A673 (cell line): ENCODE measurements around the gene ATG7. TPM values are rescaled to one million over a fixed set of nuclear protein-coding genes. Genes with fewer than 3 reads are reported as not detected.

Experiments
- BruUV-seq: library from RNA; stranded (reverse); fragments of 400-500 nt; replicated peaks from 2 replicates; lab custom pipeline; 2021; lab: Mats Ljungman, UMichigan
- CTCF ChIA-PET: fragments of 300-600 bp; sonication (Branson Sonifier 250); formaldehyde crosslinking; loops from one replicate; lab custom pipeline; 2022; ENCODE audit warnings: antibody characterized with exemption; lab: Charles Lee
- POLR2A ChIA-PET: fragments of 300-600 bp; sonication (Branson Sonifier 250); formaldehyde crosslinking; loops from one replicate; lab custom pipeline; 2022; ENCODE audit warnings: antibody characterized with exemption; ENCODE audit not compliant: low non-redundant PET; lab: Charles Lee
- DNase-seq: peaks from one replicate; pipeline ENCODE4 v3.0.0-alpha.2; 2015; ENCODE audit warnings: low spot score
- H3K27ac ChIP-seq: fragments of 200-600 bp; sonication (generic); 2 replicates; pipeline ENCODE4 v1.5.1; 2016; ENCODE audit warnings: mixed run types, low read depth, mild to moderate bottlenecking, mixed read lengths, antibody characterized with exemption, low read length; ENCODE audit not compliant: poor library complexity, severe bottlenecking
- H3K27me3 ChIP-seq: fragments of 200-600 bp; sonication (generic); replicated peaks from 2 replicates; pipeline ENCODE4 v1.6.1; 2017; ENCODE audit warnings: mixed run types, low read depth, mild to moderate bottlenecking, mixed read lengths, antibody characterized with exemption, low read length; ENCODE audit not compliant: insufficient read depth, poor library complexity
- H3K36me3 ChIP-seq: fragments of 200-600 bp; sonication (generic); 2 replicates; pipeline ENCODE4 v1.6.1; 2016; ENCODE audit warnings: mixed run types, mild to moderate bottlenecking, mixed read lengths, antibody characterized with exemption, low read length; ENCODE audit not compliant: insufficient read depth, poor library complexity, severe bottlenecking
- H3K4me1 ChIP-seq: fragments of 200-600 bp; sonication (generic); 2 replicates; pipeline ENCODE4 v1.6.1; 2017; ENCODE audit warnings: mixed run types, mild to moderate bottlenecking, mixed read lengths, antibody characterized with exemption, low read length; ENCODE audit not compliant: insufficient read depth, poor library complexity, severe bottlenecking
- H3K4me3 ChIP-seq: fragments of 200-600 bp; sonication (generic); 2 replicates; pipeline ENCODE4 v1.5.1; 2016; ENCODE audit warnings: low read depth, mixed run types, mild to moderate bottlenecking, mixed read lengths, low read length; ENCODE audit not compliant: poor library complexity, severe bottlenecking
- H3K9me3 ChIP-seq: fragments of 200-600 bp; sonication (generic); 2 replicates; pipeline ENCODE4 v1.6.1; 2016; ENCODE audit warnings: mixed run types, low read depth, mild to moderate bottlenecking, mixed read lengths, antibody characterized with exemption, low read length; ENCODE audit not compliant: poor library complexity, severe bottlenecking
- EZH2 ChIP-seq: fragments of 200-600 bp; sonication (generic); IDR thresholded peaks from 2 replicates; pipeline ENCODE4 v1.6.1; 2017; ENCODE audit warnings: borderline replicate concordance, low read depth, mild to moderate bottlenecking, mixed read lengths, antibody characterized with exemption, low read length; ENCODE audit not compliant: poor library complexity, severe bottlenecking
- intact Hi-C: fragments of 100-400 bp; cut with micrococcal nuclease; formaldehyde crosslinking; loops from one replicate; pipeline ENCODE4 v1.10.0; 2022; ENCODE audit not compliant: unreplicated experiment
- total RNA-seq: library from RNA; stranded (reverse); gene quantifications from 2 replicates; pipeline ENCODE4 v1.2.3, GENCODE V29; 2021
- TF ChIP-seq, protein P1 (sequence below): fragments of 300-800, 200-600 bp; sonication (generic); conservative IDR thresholded peaks from 2 replicates; pipeline ENCODE4 v1.5.1; 2017; ENCODE audit warnings: low read depth, mild to moderate bottlenecking, antibody characterized with exemption, low read length, moderate library complexity, mixed read lengths

Gene ATG7
- total RNA-seq, 1 experiment from 2014 or later: 30.9 TPM

DNA sequence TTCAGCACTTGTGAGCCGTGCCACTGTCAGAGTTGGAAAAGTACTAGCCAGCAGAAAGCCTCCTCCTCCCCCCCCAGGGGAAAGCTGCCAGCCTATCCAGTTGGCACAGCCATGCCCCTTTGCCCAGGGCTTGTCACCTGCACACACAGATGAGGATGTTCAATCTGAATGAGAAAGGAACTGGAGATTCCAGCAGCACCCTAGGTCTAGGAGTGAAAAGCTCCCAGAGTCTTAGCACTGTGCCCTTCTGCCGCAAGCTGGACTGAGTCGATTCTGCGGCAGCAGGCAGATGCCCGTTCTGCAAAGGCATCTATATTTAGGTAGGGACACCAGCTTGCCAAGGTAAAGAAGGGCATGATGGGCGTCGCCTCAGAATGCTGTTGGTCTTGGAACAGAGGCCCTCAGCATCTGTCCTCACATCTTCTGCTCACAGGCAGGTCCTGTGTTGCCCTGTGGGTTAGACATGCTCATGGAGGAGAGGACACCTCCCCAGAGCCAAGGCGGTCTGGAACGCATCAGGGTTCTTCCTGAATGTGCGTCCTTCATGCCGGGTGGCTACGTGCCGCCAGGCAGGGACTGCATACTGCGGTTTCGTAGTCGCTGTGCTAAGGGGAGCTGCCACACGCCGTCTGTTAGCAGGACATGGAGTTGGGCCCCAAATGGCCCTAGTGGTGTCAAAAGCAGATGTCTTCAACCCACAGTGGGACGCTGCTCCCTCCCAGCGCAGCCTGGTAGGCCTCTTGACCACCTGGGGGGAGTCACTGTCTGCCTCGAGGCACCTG, 262.0 kb downstream of the ATG7 start:
- H3K27ac ChIP-seq: no peak overlapping the region
- no peaks in the 10 kb centered on the region for H3K4me1 ChIP-seq
- no TSS peak for BruUV-seq
- TF ChIP-seq, protein P1, sequence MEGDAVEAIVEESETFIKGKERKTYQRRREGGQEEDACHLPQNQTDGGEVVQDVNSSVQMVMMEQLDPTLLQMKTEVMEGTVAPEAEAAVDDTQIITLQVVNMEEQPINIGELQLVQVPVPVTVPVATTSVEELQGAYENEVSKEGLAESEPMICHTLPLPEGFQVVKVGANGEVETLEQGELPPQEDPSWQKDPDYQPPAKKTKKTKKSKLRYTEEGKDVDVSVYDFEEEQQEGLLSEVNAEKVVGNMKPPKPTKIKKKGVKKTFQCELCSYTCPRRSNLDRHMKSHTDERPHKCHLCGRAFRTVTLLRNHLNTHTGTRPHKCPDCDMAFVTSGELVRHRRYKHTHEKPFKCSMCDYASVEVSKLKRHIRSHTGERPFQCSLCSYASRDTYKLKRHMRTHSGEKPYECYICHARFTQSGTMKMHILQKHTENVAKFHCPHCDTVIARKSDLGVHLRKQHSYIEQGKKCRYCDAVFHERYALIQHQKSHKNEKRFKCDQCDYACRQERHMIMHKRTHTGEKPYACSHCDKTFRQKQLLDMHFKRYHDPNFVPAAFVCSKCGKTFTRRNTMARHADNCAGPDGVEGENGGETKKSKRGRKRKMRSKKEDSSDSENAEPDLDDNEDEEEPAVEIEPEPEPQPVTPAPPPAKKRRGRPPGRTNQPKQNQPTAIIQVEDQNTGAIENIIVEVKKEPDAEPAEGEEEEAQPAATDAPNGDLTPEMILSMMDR: no peak
- TF ChIP-seq EZH2: no peak
- no peaks in the 10 kb centered on the region for H3K27me3 ChIP-seq
- DNase-seq: no peak
- H3K36me3 ChIP-seq: no peaks in the 10 kb centered on the region
- no peak overlapping the region for H3K4me3 ChIP-seq
- no peaks in the 10 kb centered on the region for H3K9me3 ChIP-seq
- ChIA-PET CTCF (interaction anchor here (0.7 kb wide), 1 partner anchor 84 kb away, joined by 7 read pairs; no protein-coding TSS in a partner anchor), POLR2A (no interaction called here)
- intact Hi-C loops: no loop called here

DNA sequence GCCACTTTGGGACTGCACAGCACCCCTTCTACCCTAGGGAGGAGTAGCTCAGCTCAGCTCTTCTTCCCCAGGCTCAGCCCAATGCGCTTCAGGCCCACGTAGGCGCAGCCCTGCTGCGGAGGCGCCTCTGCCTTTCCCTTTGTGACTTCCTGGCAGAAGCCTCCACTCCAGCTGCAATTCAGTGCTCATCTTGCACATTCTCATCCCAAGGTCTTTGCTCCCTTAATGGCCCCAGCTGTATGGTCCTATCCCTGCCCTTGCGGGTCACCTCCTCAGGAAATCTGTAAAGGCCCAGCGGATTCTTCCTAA, 262.6 kb downstream of the ATG7 start:
- H3K36me3 ChIP-seq: no peaks in the 10 kb centered on the region
- BruUV-seq: no TSS peak
- H3K9me3 ChIP-seq: no peaks in the 10 kb centered on the region
- no peaks in the 10 kb centered on the region for H3K4me1 ChIP-seq
- intact Hi-C loops: no loop called here
- H3K4me3 ChIP-seq: no peak overlapping the region
- CTCF ChIA-PET: no interaction called here
- no peak overlapping the region for H3K27ac ChIP-seq
- DNase-seq: no peak
- POLR2A ChIA-PET: no interaction called here
- H3K27me3 ChIP-seq: no peaks in the 10 kb centered on the region
- TF ChIP-seq, protein P1: no peak
- TF ChIP-seq EZH2: no peak

DNA sequence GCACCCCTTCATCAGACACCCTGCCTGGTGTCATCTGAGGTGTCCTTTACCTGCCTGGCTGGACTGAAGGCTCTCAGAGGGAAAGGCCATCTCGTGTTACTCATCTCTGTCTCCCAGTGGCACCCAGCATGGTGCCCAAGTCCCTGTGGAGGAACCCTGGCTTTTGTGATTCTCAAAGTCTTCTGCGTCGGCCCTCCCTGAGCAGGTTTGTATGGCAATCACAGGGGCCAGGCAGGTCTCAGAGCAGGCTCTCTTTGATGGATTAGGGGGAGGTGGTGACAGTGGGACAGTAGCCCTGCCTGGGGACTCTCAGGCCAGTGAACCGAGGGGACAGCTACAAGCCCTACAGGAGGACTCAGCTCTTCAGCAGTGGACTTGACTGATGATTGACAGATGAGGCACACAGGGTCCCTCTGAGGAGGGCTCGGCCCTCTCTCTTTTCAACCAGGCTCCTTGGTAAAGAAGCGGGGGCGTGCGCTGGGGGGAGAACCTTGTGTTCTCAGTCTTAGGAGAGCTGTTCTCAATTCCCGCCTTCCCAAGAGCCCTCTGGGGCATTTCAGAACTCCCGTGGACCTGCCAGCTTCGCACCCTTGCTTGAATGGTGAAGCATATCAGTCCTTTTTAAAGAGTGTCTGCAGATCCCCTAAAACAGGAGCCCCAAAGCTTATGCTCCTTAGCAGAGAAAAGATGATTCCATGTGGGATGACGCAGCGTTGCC, 263.2 kb downstream of the ATG7 start:
- CTCF ChIA-PET: no interaction called here
- H3K27ac ChIP-seq: no peak overlapping the region
- H3K4me1 ChIP-seq: no peaks in the 10 kb centered on the region
- H3K27me3 ChIP-seq: no peaks in the 10 kb centered on the region
- H3K36me3 ChIP-seq: no peaks in the 10 kb centered on the region
- DNase-seq: no peak
- intact Hi-C loops: no loop called here
- BruUV-seq: no TSS peak
- H3K4me3 ChIP-seq: no peak overlapping the region
- no peaks in the 10 kb centered on the region for H3K9me3 ChIP-seq
- no peak for TF ChIP-seq EZH2
- TF ChIP-seq, protein P1: no peak
- POLR2A ChIA-PET: no interaction called here
